ENCODE measurements around the gene ARID1B. TPM values are rescaled to one million over a fixed set of nuclear protein-coding genes. Genes with fewer than 3 reads are reported as not detected.

Gene ARID1B
- total and polyA plus RNA-seq, 10 donors: 17.7 to 223 (median 141) TPM

- Histone ChIP-seq H3K27me3 (replicated peaks in 1 of 7) (no peaks in the 10 kb centered on the region), H3K9me3 (no peaks in the 10 kb centered on the region), H3K27ac (no peak overlapping the region), H3K4me1 (peaks cover 0 to 13% (median 3%) of the 10 kb centered on the region in 6 donors), H3K36me3 (peaks cover 0 to 74% (median 55%) of the 10 kb centered on the region in 6 donors), H3K4me3 (no peak overlapping the region)
- no peak for TF ChIP-seq POLR2A (IDR thresholded peaks at IDR 0.05)
- intact Hi-C loops (cut with DNase I; ENCODE audit: low total_unique reads): loop anchor here (10.0 kb wide), 1 partner anchor 147 kb away; no protein-coding TSS in a partner anchor
- WGBS, 5 donors: 96 to 99% (median 98%) methylated on average over 4 to 5 of the region's 5 CpGs
- DNase-seq: no peak
These were observed 404.5 kb downstream of the ARID1B start for GRCh38 chr6:157181649-157182048.

DNA sequence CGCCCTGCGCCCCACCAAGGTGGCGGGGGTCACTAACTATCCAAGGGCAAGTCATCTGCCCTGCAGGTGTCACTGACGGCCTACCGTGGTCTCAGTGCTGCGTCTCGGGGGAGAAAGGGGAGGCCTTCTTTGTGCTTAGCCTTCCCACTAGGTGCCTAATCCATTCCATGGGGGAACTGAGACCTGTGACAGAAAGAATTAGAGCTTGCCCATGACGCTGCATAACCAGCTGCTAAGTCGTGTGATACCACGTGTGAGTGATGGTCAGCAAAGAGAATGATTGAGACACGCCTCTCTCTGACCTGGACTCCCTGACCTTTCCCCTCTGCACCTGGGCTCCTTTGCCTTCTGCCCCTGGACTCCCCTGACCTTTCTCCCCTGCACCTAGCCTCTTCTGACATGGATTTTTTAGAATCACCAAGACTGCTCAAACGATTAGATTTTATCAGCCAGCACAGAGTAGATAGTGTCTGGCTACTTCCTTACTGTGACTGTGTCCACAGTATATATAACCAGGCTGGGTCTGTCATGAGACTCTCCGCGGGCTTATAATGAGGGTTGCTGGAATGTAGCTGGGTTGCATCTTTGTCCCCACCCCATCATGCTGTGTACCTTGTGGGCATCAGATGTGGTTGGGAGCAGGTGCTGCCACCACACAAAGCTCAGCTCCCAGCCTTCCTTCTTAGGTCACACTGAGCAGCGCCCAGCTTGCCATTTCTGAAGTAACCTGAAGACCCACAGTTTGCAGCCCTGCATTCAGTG is 405.5 kb downstream of the ARID1B start:
- TF ChIP-seq POLR2A (IDR thresholded peaks at IDR 0.05) (no peak), POLR2AphosphoS5 (IDR thresholded peaks at IDR 0.05) (peak in 1 of 3 donors; percentile 7)
- TF ChIP-seq, protein P1, sequence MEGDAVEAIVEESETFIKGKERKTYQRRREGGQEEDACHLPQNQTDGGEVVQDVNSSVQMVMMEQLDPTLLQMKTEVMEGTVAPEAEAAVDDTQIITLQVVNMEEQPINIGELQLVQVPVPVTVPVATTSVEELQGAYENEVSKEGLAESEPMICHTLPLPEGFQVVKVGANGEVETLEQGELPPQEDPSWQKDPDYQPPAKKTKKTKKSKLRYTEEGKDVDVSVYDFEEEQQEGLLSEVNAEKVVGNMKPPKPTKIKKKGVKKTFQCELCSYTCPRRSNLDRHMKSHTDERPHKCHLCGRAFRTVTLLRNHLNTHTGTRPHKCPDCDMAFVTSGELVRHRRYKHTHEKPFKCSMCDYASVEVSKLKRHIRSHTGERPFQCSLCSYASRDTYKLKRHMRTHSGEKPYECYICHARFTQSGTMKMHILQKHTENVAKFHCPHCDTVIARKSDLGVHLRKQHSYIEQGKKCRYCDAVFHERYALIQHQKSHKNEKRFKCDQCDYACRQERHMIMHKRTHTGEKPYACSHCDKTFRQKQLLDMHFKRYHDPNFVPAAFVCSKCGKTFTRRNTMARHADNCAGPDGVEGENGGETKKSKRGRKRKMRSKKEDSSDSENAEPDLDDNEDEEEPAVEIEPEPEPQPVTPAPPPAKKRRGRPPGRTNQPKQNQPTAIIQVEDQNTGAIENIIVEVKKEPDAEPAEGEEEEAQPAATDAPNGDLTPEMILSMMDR (IDR thresholded peaks at IDR 0.05 in 8 of 11, conservative IDR thresholded peaks at IDR 0.05 in 3 of 11): no peak
- intact Hi-C loops (cut with DNase I; ENCODE audit: low total_unique reads): loop anchor here (10.0 kb wide), 1 partner anchor 148 kb away; no protein-coding TSS in a partner anchor
- H3K36me3 ChIP-seq: peaks cover 0 to 76% (median 63%) of the 10 kb centered on the region in 6 donors
- DNase-seq: no peak
- 89 to 91% (median 90%) methylated on average over 9 to 15 of the region's 15 CpGs for WGBS, 5 donors
- H3K27me3 ChIP-seq (replicated peaks in 1 of 7): no peaks in the 10 kb centered on the region
- peaks cover 0 to 19% (median 3%) of the 10 kb centered on the region in 6 donors for H3K4me1 ChIP-seq
- no peaks in the 10 kb centered on the region for H3K9me3 ChIP-seq
- no peak overlapping the region for H3K27ac ChIP-seq
- H3K4me3 ChIP-seq: no peak overlapping the region

GRCh38 chr6:157184202-157185015 is 407.2 kb downstream of the ARID1B start:
- no peaks in the 10 kb centered on the region for H3K27me3 ChIP-seq (replicated peaks in 1 of 7)
- peaks cover 0 to 91% (median 67%) of the 10 kb centered on the region in 6 donors for H3K36me3 ChIP-seq
- peaks cover 0 to 19% (median 3%) of the 10 kb centered on the region in 6 donors for H3K4me1 ChIP-seq
- intact Hi-C loops (cut with DNase I; ENCODE audit: low total_unique reads): loop anchor here (10.0 kb wide), 1 partner anchor 150 kb away; no protein-coding TSS in a partner anchor
- peak; percentile 86 for DNase-seq
- H3K9me3 ChIP-seq: no peaks in the 10 kb centered on the region
- WGBS, 5 donors: 71 to 83% (median 74%) methylated on average over 25 of the region's 25 CpGs
- TF ChIP-seq, protein P1 (IDR thresholded peaks at IDR 0.05 in 8 of 11, conservative IDR thresholded peaks at IDR 0.05 in 3 of 11): peak; percentile 50 to 85 (median 70)
- TF ChIP-seq POLR2AphosphoS5 (IDR thresholded peaks at IDR 0.05) (peak in 2 of 3 donors; percentile 44 to 54), POLR2A (IDR thresholded peaks at IDR 0.05) (no peak)
- no peak overlapping the region for H3K4me3 ChIP-seq
- H3K27ac ChIP-seq: no peak overlapping the region

DNA sequence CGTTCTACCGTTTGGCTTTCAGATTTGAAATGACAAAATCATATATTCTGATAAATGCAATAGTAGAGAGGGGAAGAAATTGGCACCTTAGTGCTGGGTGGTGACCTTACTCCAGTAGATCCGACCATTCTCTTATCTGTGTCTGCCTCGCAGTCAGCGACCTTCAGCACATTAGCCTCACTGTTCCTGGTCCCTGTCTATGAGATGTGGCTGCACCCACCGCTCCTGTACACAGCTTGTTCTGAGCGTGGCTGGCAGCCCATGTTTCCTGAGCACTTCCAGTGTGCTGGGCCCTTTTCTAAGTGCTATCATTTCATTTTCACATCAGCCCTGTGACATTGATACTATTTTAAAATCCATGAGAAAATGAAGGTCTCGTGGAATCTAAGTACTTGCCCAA is 408.0 kb downstream of the ARID1B start:
- no peaks in the 10 kb centered on the region for H3K9me3 ChIP-seq
- peaks cover 0 to 19% (median 3%) of the 10 kb centered on the region in 6 donors for H3K4me1 ChIP-seq
- intact Hi-C loops (cut with DNase I; ENCODE audit: low total_unique reads): loop anchor here (10.0 kb wide), 1 partner anchor 150 kb away; no protein-coding TSS in a partner anchor
- no peak overlapping the region for H3K4me3 ChIP-seq
- H3K27ac ChIP-seq: no peak overlapping the region
- TF ChIP-seq, protein P1 (IDR thresholded peaks at IDR 0.05 in 8 of 11, conservative IDR thresholded peaks at IDR 0.05 in 3 of 11): no peak
- TF ChIP-seq POLR2A (IDR thresholded peaks at IDR 0.05) (no peak), POLR2AphosphoS5 (IDR thresholded peaks at IDR 0.05) (peak in 1 of 3 donors; percentile 16)
- peaks cover 0 to 99% (median 74%) of the 10 kb centered on the region in 6 donors for H3K36me3 ChIP-seq
- no peak for DNase-seq
- 81 to 89% (median 85%) methylated on average over 8 of the region's 8 CpGs for WGBS, 5 donors
- no peaks in the 10 kb centered on the region for H3K27me3 ChIP-seq (replicated peaks in 1 of 7)
